22Rv1 (cell line): Measurements from ENCODE around the gene FRA10AC1.

ENCODE experiments used
- H3K27ac ChIP-seq: fragments of 450-650 bp; 2 replicates; pipeline ENCODE4 v1.5.1; 2017
- CTCF ChIP-seq: fragments of 450-650 bp; IDR thresholded peaks from 2 replicates; pipeline ENCODE4 v1.5.1; 2017; ENCODE audit warnings: mild to moderate bottlenecking
- ZFX ChIP-seq: fragments of 450-650 bp; IDR thresholded peaks from 2 replicates; pipeline ENCODE4 v1.6.1; 2017; ENCODE audit warnings: antibody characterized with exemption, borderline replicate concordance

The FRA10AC1 gene

GRCh38 chr10:93667795-93668194 is 34.6 kb downstream of the FRA10AC1 start:
- TF ChIP-seq ZFX (no peak), CTCF (no peak)
- H3K27ac ChIP-seq, result no peak overlapping the region

GRCh38 chr10:93666030-93666429 is 36.4 kb downstream of the FRA10AC1 start:
- TF ChIP-seq CTCF (no peak), ZFX (no peak)
- no peak overlapping the region for H3K27ac ChIP-seq

- no peak for TF ChIP-seq ZFX
- no peak for TF ChIP-seq CTCF
- H3K27ac ChIP-seq, result no peak overlapping the region
Observed at GRCh38 chr10:93657757-93658156, 44.6 kb downstream of the FRA10AC1 start.

GRCh38 chr10:93656155-93656554 is 46.2 kb downstream of the FRA10AC1 start:
- H3K27ac ChIP-seq, result no peak overlapping the region
- TF ChIP-seq CTCF (no peak), ZFX (no peak)

- TF ChIP-seq ZFX (no peak), CTCF (no peak)
Observed at GRCh38 chr10:93654201-93654600, 48.2 kb downstream of the FRA10AC1 start.

GRCh38 chr10:93652857-93653256 is 49.5 kb downstream of the FRA10AC1 start:
- TF ChIP-seq CTCF, result no peak
- TF ChIP-seq ZFX, result no peak
- H3K27ac ChIP-seq, result no peak overlapping the region

More at GRCh38 chr10:93654201-93654600, 48.2 kb downstream of the FRA10AC1 start:
- H3K27ac ChIP-seq, result no peak overlapping the region

GRCh38 chr10:93639791-93640190 is 62.6 kb downstream of the FRA10AC1 start:
- H3K27ac ChIP-seq, result no peak overlapping the region
- TF ChIP-seq CTCF, result no peak
- no peak for TF ChIP-seq ZFX
